NCI-H1048 (cell line): ENCODE data around the gene ASTL.
"Not testable (repeated sequence)": the region's sequence is repeated elsewhere in the genome, so short reads cannot be mapped to it uniquely, and the experiment has no call there.

Experiments
- DNase-seq: peaks from one replicate; lab custom pipeline; 2025; lab: John Stamatoyannopoulos, UW

Gene ASTL

DNA sequence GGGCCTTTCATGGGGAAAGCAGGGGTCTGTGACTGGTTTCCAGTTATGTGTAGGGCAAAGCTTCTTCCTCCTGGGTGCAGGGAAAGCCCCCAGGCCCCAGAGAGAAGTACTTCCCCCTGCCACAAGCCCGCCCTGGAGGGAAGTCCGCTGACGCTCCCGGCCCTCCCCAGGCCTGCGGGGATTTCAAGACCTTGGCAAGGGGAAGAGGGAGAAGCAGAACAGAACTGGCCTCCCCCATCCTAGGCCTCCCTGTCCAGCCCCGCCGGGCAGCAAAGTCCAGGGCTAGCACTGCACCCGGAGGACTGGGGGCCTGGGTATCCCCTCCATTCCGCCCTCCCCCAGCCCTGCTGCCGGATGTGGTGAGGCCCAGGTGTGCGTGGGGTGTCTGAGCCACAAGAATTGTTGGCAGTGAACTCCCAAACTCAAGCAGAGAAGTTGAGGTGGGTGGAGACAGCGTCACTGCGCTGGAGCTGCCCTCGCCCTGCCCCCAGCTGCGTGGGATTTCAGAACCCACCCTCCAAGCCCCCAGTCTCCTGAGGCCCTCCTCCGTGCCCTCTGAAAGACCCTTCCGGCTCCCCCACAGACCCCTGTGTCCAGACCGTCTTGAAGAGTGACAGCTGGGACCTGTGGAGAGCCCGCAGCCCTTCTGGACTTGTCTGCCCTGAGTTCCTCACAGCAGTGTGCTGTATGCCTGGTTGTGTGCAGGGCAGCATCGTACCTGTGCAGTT lies 8.0 kb upstream of the ASTL start:
- no peak for DNase-seq

DNA sequence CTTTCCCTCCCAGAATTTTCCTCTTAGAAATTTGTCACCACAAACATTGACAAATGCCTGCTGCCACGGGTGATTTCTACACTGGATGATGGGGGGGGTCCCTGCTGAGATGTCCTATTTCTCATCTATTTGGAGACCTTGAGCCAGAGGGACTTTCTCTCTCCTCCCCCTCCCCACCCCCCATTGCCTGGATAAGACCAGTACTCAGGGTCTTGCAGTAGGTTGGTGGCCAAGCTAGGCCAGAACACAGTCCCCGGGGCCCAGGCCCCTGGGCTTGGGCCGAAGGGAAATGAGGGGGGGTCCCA lies 7.5 kb upstream of the ASTL start:
- no peak for DNase-seq

DNA sequence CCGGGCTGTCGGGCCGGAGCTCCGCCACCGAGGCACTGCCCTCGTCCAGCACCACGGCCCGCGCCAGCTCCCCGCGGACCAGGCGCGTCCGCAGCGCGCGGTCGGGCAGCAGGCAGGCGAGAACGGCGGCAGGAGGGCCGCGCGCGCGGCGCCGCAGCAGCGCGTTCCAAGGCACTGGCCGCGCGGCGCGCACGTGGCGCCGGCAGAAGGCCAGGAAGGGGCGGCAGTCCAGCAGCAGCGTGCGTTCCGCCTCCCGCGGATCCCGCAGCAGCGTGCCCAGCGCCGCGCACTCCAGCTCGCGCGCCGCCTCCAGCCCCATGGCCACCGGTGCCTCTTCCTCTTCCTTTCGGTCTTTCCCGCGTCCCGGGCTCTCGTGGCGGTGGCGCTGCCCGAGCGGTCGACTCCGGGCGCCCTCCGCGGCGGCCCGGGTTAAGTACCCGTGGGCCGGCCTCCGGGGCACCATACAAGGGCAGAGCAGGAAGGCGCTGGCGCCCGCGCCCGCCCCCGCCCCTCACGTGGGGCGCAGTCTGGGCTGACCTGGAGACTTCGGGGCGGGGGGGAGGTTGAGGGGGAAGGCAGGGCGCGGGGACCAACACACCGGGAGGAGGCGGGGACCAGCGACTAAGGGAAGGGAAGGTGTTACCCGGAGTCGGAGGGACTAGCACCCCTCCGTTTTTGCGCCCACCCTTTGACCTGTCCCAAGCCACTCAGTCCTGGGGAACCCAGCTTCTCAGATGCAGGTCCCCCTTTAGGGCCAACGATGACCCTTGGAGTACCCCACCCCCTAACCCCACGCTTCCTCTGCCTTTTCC lies 6.9 kb upstream of the ASTL start, which contains the start of gene DUSP2:
DUSP2 (minus strand) TSS at position 405 of the 812 bp plus-strand sequence; CDS start at position 319, 86 bp downstream.
- DNase-seq, result peak; percentile 38

DNA sequence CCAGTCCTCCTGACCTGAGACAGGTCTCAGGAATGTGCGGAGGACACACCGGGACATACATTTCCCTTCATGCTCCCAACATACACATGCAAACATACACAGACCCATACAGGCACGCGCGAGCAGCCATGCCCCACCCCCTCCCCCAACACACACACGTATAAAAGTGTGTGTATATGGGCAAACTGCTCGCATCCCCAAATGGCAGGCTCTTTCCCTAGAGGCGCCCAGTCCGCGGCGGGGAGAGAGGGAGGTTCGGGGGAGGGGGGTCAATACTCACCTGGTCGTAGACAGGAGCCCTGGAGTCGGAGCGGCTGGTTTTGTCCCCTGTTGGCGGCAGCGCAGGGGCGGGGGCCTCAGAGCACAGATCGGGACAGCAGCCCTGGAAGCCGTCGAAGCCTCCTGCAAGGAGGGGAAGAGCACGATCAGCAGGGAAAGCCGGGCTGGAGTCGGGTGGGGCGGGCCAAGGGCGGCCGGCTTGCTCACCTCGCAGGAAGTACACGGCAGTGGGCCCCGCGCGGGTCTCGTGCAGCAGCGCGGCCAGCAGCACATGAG lies 6.3 kb upstream of the ASTL start:
- DNase-seq, result no peak

DNA sequence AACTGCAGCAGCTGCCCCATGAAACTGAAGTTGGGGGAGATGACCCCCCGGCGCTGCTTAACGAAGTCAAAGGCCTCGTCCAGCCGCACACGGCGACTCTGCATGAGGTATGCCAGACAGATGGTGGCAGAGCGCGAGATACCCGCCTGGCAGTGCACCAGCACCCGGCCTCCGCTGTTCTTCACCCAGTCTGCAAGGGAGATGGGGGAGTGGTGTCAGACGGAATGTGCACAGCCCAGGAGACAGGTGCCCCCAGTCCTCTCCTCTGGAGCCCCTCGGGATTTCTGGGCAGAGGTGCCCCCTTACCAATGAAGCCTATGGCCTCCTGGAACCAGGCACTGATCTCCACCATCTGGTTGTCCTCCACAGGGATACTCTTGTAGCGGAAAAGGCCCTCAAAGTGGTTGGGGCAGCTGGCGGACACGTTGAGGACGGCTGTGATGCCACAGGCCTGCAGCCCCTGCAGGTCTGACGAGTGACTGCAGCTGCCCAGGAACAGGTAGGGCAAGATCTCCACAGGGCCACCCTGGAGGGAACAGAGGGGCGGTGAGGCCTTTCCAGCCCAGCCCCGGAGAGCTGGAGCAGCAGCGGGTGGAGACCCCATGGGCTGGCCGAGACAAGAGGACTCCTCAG lies 5.7 kb upstream of the ASTL start:
- DNase-seq, result no peak

DNA sequence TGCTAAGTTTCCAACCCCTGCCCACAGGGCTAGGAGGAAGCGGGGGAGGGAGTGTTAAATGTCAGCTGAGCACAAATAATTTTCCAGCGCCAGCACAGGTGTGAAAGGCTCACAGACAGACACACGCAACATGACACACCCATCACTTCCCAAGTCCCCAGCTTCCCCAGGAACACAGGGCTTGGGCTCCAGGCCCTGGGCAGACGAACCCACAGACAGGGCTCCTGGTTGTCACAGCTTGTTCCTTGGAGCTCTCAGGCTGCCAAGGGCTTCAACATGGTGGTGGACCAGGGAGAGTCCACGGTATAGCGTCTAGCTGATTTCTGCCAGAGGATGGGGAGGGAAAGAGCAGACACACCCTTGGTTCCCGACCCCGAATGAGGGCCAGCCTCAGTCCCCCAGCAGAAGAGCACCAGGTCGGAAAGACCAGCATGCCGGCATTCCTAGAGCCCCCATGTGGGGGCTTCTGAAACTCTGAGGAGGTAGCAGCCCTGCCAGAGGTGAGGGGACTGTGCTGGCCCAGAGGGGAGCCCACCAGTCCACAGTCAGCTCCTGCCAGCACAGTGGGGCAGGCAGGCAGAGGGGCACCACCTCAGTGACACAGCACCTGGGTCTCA lies 5.0 kb upstream of the ASTL start:
- DNase-seq, result no peak

DNA sequence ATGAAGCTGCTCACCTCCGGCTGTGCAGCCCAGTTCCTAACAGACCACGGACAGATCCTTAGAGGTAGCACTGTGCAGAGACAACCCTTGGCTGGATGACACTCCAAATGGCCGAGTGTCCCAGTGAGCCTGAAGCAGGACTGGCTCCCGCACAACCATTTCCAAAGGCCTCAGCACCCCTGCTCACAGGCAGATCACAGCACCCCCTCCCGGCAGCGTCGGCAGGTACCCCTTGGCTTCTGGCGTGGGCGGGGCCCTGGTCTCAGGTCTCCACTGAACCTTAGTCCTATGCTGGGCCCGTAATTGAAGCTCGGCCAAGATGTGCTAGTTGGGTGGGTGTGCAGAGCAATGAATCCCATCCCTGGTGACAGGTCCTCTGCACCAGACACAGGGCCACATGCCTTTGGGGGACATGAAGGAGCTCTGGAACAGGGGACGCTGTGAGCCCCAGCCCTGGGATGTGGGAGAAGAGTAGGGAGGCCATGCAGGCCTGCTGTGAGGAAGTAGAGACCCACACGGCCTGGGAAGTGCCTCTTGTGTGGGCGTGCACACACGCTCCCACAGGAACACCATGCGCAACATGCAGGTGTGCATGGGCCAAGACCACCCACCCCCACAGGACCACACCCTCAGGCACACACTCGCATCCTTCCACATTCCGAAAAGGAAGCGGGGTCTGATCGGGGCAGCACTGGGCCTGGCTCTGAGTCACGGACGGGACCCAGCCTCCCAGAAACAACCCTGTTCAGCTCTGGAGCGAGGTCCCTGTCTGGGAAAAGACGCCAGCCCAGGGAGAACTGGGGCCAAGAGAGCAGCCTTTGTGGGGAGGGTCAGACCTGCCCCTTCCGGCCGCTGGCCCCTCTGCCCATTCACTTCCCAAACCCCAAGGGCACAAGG lies 4.2 kb upstream of the ASTL start:
- no peak for DNase-seq

DNA sequence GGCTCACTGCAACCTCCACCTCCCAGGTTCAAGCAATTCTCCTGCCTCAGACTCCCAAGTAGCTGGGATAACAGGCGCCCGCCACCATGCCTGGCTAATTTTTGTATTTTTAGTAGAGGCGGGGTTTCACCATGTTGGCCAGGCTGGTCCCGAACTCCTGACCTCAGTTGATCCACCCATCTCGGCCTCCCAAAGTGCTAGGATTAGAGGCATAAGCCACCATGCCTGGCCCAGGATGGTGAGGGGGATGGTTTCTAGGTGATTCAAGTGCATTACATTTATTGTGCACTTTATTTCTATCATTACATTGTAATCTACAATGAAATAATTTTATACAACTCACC lies 3.3 kb upstream of the ASTL start:
- DNase-seq, result not testable (repeated sequence)

DNA sequence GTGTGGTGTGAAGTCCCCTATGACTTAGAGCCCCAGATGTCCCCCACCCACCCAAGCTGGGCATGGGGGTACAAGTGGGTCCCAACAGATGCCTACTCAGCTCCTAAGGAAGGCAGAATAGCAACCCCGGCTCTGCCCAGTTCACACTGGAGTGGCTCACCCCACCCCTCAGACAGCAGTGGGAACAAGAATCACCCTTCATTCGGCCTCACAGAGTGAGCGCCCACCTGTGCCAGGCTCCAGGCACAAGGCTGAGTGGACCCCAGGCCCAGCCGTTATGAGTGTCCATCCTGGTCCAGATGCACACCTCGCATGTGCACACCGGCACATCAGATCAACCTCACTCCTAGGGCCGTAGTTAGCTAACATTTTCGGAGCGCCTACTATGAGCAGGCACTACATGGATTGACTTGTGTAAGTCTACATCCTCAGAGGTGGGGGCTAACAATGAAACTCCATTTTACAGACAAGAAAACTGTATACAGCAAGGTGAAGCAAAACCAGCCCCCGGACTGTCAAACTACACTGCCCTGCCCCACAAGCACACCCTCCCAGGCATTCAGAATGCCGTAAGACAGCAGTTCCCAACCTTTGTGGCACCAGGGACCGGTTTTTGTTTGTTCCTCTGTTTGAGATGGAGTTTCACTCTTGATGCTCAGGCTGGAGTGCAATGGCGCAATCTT lies 2.8 kb upstream of the ASTL start:
- no peak for DNase-seq

DNA sequence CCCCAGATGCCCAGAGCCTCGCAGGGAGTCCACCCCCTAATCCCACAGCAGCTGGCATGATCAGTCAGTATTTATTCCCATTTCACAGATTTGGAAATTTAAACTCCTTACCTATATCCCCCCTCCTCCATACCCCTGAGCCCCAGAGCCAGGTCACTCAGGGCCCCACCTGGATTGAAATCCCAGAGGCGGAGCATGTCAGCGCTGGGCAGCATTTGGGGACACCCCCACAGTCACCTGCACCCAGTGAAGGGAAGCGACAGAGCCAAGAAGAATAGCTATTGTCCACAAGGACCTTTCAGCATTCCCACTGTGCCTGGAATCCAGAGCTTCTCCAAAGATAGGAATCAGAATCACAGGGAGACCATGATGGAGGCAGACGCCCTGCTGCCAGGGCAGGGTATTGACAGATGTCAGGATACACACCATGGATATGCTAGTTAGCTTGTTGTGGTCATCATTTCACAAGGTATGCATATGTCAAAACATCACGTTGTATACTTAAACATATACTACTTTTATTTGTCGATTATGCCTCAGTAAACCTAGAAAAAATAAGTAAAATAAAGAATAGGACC lies 968 bp upstream of the ASTL start:
- no peak for DNase-seq

DNA sequence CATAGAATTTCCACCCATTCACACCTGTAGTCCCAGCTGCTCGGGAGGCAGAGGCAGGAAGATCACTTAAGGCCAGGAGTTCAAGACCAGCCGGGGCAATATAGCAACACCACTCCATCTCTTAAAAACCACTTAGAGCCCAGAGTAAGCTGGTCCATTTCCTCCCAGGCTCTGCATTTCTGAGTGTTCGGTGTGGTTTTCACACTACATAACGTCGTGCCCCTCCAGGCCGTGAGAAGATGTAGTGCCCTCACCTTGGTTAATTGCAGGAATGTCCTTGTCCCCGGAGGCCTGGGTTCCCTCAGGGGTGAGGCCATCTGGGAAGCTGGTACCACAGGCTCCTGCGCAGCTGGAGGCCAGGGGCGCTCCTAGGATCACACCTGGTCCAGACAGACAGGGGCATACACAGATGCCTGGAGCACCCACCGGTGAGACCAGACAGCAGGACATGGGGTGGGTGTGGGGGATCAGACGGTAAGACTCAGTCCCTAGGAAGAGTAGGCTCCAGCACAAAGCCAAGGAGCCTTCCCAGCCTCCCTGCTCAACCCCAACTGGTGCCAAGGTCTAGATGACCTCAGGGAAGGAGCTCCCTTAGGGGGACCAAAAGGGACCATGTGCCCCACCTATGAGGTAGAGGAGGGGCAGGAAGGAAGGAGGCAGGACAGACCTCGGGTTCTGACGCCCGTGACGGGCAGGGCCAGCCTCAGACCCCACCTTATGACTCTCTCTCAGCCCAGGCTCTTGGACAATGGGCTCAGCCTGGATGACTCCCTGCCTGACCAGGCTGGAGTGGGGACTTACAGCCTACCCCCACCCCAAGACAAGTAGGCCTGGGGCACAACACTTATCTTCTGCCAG lies 752 bp downstream of the ASTL start:
- DNase-seq, result no peak

DNA sequence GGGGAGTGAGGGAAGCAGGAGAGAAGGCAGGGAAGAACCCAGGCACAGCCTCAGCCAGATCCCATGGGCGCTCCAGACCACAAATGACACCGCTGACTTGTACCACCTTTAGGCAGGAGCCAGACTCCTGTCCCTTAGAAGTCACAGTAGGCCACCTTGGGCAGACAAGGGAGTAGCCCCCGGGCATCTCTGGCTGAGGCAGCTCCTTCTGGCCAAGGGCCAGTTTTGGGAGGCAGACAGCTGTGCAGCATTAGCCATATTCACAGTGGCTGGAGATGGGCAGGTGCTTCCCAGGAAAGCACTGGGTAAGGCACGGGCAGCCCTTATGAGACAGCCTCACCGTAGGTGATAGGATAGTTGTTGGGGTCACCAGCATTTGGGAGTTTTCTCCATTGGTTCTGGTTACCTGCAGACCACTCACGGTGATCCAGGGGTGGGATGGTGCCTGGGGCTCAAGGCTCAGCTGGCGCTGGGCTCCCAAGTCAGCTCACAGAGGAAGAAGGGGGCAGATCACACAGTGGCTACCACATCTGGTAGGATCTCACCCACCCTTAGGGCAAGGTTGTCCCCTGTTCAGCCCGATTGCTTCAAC lies 2.1 kb downstream of the ASTL start:
- no peak for DNase-seq

DNA sequence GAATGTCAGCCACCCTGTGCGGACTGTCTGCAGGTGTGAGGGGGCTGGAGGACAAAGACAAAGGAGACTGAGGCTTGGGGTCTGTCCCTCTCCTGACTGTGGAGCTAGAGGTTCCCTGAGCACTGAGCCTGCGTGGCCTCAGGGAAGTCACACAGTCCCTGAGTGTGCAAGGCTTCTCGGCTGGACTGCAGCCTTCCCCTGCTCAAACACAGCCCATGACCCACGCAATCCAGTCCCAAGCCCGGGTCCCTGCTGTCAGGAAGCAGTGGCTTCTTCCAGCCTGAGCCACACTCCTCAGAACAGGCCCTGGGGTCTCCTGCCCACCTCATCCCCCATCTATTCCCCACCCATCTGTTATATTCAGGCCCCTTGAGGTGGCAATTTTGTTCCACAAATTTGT lies 2.7 kb downstream of the ASTL start:
- no peak for DNase-seq

DNA sequence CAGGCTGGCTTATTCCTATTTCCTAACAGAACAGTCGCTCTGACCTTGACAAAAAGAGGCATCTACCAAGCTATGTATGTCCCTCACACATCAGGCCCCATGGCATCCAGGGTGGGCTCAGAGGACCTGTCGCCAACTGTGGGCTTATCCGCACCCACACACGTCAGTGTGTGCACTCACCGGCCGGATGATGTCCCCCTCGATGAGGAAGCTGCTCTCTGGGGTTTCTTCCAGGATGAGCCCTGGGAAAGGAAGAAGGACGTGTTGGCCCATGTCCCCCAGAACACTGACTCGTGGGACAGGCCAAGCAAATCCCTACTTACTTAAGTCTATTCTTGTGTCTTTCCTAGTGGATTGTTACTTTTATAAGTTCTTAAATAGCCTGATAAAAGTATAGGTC lies 3.1 kb downstream of the ASTL start:
- DNase-seq, result no peak

DNA sequence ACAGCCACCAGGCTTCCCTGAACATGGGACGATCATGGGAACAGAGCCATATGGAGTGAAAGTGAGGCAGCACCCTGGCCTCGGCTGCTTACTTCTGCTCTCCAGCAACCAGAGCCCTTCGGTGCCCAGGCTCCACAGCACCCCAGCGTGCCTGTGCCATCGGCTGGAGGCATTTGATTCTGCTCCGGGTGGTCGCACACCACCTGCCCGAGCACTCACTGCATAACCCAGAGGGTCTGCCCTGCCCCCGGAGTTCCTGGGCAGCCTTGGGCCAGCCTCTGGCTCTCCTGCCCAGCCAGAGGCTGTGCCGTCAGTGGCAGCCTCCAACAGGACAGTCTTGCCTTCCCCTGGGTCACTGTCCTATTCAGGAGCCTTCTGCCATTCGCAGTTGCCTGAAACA lies 3.9 kb downstream of the ASTL start:
- DNase-seq, result no peak

DNA sequence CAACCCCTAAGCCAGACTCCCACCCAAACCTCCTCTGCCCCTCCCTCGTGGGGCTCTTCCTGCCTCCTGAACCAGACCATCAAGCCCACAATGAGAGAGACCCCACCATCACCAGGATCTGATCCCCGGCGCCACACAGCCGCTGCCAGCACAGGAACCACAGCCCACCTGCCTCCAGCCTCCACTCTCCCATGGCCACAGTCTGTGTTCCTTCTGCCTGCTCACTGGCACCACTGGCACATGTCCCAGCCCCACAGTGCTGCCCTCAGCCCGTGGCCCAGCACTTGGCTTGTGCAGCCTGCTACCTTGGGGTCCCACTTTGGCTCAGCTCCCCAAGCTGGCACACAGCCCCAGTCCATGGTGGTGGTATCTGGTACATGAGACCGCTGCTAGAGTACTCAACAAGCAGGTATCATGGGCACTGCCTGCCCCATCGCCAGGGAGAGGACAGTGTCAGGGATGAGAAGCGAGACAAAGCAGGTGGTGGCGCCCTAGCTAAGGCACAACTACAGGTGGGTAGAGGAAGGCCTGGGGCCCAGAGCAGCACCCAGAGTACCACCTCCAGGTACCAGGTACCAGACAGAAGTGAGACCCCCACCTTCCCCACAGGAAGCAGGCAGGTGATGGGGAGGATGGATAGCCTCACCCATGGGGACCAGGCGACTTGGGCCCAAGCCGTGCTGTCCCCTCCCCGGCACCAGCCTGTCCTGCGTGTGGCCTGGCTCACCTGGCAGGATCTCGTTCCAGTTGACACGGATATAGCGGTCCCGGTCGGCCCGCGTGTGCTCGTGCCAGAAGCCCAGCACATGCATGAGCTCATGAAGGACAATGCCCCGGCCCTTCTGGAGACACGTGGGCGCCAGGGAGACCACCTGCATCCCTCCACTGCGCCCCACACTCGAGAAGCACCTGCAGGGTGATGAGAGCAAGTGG lies 6.2 kb downstream of the ASTL start:
- no peak for DNase-seq

DNA sequence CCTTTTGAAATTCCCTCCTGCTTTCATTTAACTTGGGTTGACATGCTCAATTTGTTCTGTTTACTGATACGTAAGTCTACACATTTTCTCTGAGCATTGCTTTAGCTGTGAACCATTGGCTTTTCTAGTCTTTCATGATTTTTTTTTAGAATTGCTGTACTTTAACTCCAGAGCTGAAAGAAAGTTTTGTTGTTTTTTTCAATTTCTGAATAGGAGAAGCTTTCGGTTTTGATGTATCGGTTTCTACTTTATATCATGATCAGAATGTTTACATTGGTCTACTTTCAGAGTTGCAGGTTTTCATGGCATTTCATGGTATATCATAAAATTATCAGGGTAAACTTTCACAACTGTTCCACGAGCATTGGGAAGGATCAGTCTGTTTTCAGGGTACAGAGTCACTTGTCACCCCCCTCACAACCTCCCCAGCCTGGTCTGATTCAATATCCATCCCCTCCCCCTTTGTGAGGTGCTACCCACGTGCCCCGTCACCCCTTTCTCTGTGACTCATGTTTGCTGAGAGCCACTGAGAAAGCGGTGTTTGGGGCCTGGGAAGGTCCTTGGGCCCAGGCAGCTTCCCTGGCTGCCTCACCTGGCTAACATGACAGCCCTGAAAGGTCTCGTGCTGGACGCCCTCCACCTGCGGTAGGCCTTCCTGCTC lies 7.0 kb downstream of the ASTL start:
- DNase-seq, result no peak

DNA sequence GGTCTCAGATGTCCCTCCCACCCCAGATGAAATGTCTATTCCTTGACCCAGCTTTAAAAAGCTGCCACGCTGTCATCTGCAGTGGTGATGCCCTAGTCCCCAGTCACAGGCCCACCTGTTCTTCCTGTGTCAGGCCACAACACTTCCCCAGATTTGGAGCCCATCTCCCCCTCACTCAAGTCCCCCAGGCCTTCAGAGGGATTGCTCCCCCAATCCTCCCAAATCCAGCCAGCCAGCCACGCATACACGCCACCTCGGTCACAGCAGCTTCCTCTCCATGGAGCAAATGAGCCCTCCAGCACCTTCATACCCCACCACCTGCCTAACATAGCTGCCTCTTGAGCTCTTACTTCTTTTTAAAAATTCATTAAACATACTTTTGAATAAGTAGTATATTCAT lies 7.8 kb downstream of the ASTL start:
- no peak for DNase-seq
